ENCODE results near the gene MRPL45.
A peak's percentile ranks its signal among the peaks of the same experiment; 100 is the strongest.
"Not testable (repeated sequence)": the region's sequence is repeated elsewhere in the genome, so short reads cannot be mapped to it uniquely, and the experiment has no call there.

The MRPL45 gene

DNA sequence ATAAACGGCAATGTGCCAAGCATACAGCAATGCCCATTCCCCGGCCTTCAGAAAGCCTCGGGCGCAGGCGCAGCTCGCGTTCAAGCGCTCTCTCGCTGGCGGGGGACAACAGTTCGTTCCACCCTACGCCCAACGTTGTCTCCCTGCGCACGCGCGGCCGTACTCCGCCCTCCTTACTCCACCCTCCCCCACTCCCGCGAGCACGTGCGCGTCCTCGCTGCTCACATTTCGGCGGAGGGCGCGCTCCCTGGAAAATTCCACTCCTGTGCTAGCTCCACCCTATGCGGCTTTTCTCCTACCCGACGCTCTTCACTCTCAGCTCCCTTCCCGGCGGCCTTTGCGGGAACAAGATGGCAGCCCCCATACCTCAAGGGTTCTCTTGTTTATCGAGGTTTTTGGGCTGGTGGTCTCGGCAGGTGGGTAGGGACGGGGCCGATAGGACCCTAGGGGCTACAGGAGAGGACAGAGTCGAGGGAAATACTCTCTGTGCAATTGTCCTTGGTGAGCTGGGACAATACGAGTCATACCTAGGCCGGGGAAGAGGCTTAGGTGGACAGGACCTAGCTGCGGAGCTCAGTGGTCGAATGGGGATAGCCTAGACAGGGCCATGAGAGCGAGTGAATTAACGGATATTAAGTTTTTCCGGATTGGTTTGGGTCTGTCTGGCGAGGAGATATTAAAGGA lies at the start of gene MRPL45:
Gene MRPL45, plus strand, starts transcription at position 335 of the 684 bp plus-strand sequence. Its CDS starts 16 bp downstream, at position 351.
- DNase-seq (ENCODE audit: low spot score): peak; percentile 92

- not testable (repeated sequence) for DNase-seq (ENCODE audit: low spot score)
Measured at GRCh38 chr17:38253191-38253590, 43.8 kb upstream of the MRPL45 start.

DNA sequence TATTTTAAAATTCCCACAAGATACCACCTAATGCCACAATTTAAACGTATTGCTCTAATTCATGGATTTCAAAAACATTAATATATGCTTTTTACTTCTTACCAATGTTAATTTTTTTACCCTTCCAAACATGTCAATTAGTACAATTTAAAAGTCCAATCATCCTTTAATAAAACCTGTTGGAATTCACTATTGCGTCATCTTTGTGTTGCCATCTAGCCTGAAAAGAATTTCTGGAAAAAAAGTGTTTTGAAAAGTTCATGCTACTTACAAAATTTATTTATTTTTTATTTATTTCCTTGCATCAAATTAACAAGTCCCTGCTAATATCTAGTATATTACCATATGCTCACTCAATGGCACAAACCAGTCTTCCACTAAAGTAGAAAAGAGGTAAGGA lies 42.6 kb upstream of the MRPL45 start:
- not testable (repeated sequence) for DNase-seq (ENCODE audit: low spot score)

DNA sequence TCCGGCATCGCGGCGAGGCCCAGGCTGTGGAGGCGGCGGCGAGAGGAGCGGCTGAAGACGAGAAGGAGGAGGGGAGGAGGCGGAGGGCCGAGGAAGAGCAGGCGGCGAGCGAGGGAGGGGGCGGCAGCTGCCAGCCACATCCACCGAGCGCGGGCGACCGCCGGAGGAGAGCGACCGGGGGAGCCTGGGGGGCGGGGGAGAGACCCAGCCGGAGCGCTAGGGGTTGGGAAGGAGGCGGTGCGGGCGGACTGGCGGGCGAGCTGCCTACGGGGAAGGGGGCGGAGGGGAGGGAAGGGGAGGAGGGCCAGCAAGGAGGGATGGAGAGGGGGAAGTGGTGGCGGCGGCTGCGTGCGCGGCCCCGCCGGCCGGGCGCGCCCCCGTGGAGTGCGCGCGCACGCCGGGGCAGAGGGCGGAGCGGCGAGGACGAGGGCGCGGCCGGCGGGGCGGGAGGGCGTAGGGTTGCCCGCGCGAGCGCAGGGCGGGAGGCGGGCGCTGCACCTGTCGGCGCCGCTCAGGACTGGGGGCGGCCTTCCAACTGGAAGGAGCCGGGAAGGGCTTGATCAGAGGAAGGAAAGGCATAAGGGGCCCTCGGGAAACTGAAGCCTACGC lies 39.9 kb upstream of the MRPL45 start:
- peak; percentile 80 for DNase-seq (ENCODE audit: low spot score)

DNA sequence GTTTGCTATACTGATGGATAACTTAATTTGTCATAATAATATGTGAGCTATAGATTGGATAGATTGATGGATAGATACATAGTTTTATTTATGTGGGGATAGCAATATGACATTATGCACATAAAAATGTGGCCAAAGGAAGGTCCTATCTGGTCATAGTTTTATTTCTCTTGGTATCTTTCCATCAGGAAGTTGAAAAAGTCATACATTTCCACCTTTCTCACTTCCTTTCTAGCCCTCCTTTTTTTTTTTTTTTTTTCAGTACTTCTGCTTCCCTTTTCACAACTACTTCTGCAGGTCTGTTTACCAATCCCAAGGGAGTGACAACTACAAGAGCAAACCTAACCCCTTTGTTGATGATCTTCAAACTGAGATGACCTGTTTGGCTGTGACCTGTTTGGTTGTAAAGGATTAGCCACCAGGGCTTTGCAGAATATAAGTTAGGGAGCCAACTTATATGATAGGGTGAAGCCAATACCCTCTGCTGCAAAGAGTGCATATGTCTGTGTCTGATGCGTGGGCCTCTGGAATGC lies 30.9 kb upstream of the MRPL45 start:
- DNase-seq (ENCODE audit: low spot score): not testable (repeated sequence)

DNA sequence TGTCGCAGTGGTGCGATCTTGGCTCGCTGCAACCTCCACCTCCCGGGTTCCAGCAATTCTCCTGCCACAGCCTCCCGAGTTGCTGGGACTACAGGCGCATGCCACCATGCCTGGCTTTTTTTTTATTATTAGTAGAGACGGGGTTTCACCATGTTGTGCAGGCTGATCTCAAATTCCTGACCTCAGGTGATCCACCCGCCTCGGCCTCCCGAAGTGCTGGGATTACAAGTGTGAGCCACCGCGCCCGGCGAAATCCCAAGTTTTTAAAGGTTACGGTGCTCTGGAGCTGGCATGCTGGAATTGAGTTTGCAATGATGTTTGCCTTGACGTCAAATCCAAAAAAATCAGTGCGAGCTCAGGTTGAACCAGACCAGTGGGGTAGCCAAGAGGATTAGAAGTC lies 30.4 kb upstream of the MRPL45 start:
- DNase-seq (ENCODE audit: low spot score): not testable (repeated sequence)

- not testable (repeated sequence) for DNase-seq (ENCODE audit: low spot score)
Measured at GRCh38 chr17:38268138-38268537, 28.8 kb upstream of the MRPL45 start.

- not testable (repeated sequence) for DNase-seq (ENCODE audit: low spot score)
Measured at GRCh38 chr17:38269045-38269444, 27.9 kb upstream of the MRPL45 start.

DNA sequence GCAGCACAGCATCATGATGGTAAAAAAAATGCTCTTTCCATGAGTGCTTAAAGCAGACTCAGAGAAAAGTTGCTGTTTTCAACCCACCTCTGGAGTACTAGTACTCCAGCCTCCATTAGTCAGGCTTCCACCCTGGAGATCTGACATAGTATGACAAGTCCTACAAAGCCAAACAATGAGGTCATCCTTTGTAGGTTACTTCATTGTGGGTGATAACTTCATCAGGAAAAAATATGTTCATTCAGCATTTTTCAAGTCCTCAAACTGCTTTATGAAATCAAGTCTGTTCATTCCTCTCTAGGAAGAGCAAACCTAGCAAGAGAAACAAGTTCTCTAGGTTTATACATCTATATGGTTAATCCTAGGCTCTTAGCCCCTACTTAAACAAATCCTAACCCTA lies 27.4 kb upstream of the MRPL45 start:
- not testable (repeated sequence) for DNase-seq (ENCODE audit: low spot score)

GRCh38 chr17:38285994-38286393 lies 11.0 kb upstream of the MRPL45 start:
- not testable (repeated sequence) for DNase-seq (ENCODE audit: low spot score)

GRCh38 chr17:38286501-38287091 lies 10.4 kb upstream of the MRPL45 start:
- DNase-seq (ENCODE audit: low spot score): not testable (repeated sequence)

GRCh38 chr17:38288217-38288827 lies 8.6 kb upstream of the MRPL45 start:
- not testable (repeated sequence) for DNase-seq (ENCODE audit: low spot score)

- DNase-seq (ENCODE audit: low spot score): not testable (repeated sequence)
Measured at GRCh38 chr17:38289760-38290159, 7.2 kb upstream of the MRPL45 start.

- not testable (repeated sequence) for DNase-seq (ENCODE audit: low spot score)
Measured at GRCh38 chr17:38295602-38296365, 1.2 kb upstream of the MRPL45 start.

GRCh38 chr17:38315497-38315896 lies 18.5 kb downstream of the MRPL45 start:
- DNase-seq (ENCODE audit: low spot score): no peak

DNA sequence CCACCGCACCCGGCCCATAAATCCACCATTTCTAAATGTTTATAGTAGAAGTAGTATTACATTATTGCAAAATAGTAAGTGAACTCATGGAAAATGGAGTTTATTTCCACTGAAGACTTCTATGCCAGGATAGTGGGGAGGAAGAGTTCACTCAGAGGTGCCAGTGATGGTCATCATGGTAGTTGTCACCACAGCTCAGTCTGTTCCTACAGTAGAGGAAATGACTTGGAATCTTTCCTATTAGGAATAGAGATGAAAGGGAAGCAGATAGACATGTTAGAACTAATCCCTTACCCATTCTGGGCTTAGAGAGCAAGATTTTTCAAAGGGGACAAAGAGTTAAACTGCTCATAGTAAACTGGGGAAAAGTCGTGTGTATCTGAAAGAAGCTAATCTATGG lies 20.1 kb downstream of the MRPL45 start:
- DNase-seq (ENCODE audit: low spot score): no peak

- DNase-seq (ENCODE audit: low spot score): no peak
Measured at GRCh38 chr17:38320482-38320881, 23.5 kb downstream of the MRPL45 start.

GRCh38 chr17:38322156-38322779 lies 25.3 kb downstream of the MRPL45 start:
- DNase-seq (ENCODE audit: low spot score): peak; percentile 73

GRCh38 chr17:38322897-38323296 lies 25.9 kb downstream of the MRPL45 start:
- no peak for DNase-seq (ENCODE audit: low spot score)

GRCh38 chr17:38324141-38324697 lies 27.3 kb downstream of the MRPL45 start:
- no peak for DNase-seq (ENCODE audit: low spot score)

- no peak for DNase-seq (ENCODE audit: low spot score)
Measured at GRCh38 chr17:38324772-38325171, 27.8 kb downstream of the MRPL45 start.

Measured in hepatic stellate cell (primary cell).